ENCODE results near the gene FALEC.

FALEC gene

DNA sequence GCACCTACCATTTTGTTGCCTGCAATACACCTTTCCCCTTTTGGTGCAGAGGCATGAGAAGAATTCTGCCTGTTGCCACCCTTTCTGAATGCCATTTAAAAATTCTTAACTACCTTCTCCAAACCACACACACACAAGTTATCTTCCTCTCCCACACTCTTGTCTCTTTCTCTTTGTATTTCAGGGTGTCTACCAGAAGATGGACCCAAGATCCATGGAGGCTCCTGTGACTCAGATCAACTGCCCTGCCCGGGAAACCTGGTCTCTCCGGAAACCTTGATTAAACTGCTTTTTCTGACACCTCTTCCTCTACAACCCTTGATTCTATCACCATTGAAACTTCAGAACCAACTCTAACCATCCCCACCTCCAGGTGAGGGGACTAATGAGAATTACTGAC is 30.7 kb upstream of the FALEC start:
- TF ChIP-seq MYC (IDR thresholded peaks at IDR 0.05; ENCODE audit: low read depth, low read length) (no peak), POLR2A (IDR thresholded peaks at IDR 0.05; ENCODE audit: extremely low read depth, insufficient read length) (no peak), MAX (IDR thresholded peaks at IDR 0.05; ENCODE audit: low read depth, low read length) (no peak), CTCF (IDR thresholded peaks at IDR 0.05; ENCODE audit: low read depth, low read length) (no peak)
- peak; percentile 40 for DNase-seq (ENCODE audit: low read depth)

DNA sequence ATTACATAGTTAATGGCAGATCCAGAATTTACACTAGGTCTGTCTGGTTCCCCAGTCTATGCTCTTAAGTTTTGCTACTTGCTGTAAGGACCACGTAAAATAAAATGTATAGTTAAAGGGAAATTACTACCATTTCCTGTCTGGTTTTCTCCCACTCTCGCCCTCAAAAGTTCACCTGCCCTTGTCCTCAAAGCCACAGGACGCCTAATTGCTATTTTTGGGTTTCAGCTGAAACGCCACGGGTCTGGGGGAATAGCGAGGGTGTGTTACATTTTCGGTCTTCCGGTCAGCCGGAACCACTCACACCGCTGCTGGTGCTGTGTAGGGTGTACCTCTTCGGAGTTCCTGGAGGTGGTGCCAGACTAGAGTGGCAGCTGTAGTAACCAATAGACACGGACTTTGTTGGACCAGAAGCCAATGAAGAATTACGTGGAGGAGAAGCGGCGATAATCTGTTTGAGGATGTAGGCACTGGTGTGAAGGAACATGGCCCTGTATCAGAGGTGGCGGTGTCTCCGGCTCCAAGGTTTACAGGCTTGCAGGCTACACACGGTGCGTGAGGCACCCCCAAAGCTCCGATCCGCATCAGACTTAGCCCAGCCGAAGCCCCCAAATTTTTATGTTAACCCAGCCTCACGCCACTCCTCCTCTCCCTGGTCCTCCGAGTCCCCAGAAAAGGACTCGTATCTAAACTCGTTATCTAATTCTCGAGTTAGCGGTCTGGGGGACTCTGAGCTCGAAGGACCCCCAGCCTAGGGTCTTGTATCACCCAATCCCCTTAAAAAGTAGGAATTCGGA is 28.4 kb upstream of the FALEC start, which contains the start of gene TARS2:
Gene TARS2, plus strand, starts transcription at position 454 of the 797 bp plus-strand sequence. Its CDS starts 32 bp downstream, at position 486.
- TF ChIP-seq MYC (IDR thresholded peaks at IDR 0.05; ENCODE audit: low read depth, low read length) (peak; percentile 94), MAX (IDR thresholded peaks at IDR 0.05; ENCODE audit: low read depth, low read length) (peak; percentile 85), POLR2A (IDR thresholded peaks at IDR 0.05; ENCODE audit: extremely low read depth, insufficient read length) (peak; percentile 91), CTCF (IDR thresholded peaks at IDR 0.05; ENCODE audit: low read depth, low read length) (no peak)
- peak; percentile 99 for DNase-seq (ENCODE audit: low read depth)
- H3K4me3 ChIP-seq (ENCODE audit: low read depth, low read length) = peak within 1 kb of the TSS; percentile 99

More for the DNA sequence above, 30.7 kb upstream of the FALEC start:
- no peak overlapping the region for H3K4me3 ChIP-seq (ENCODE audit: low read depth, low read length)

DNA sequence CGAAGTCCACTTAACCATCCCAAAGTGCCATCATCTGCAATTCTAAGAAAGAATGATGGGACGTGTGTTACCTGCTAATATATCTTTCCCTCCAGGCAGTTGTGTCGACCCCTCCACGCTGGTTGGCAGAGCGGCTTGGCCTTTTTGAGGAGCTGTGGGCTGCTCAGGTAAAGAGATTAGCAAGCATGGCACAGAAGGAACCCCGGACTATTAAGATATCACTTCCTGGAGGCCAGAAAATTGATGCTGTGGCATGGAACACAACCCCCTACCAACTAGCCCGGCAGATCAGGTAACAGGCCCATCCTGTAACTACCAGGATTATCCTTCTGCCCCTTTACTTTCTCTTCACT is 27.8 kb upstream of the FALEC start:
- TF ChIP-seq POLR2A (IDR thresholded peaks at IDR 0.05; ENCODE audit: extremely low read depth, insufficient read length) (no peak), CTCF (IDR thresholded peaks at IDR 0.05; ENCODE audit: low read depth, low read length) (no peak), MYC (IDR thresholded peaks at IDR 0.05; ENCODE audit: low read depth, low read length) (no peak), MAX (IDR thresholded peaks at IDR 0.05; ENCODE audit: low read depth, low read length) (no peak)
- no peak for DNase-seq (ENCODE audit: low read depth)
- peak overlapping the region; percentile 99 for H3K4me3 ChIP-seq (ENCODE audit: low read depth, low read length)

DNA sequence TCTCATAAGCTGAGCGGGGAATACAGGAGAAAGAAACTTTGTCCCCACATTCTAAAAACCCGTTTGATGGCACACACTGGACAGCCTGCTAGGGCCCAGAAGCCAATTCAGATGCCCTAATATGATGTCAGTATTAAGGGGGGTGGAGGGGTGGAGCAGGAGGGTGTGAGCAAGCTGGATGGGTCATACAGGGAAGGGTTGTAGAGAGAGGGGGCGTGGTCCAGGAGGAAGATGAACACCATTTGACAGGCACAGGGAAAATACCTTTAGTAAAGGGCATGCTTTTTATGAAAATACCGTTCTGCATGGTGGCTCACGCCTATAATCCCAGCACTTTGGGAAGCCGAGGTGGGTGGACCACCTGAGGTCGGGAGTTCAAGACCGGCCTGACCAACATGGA is 22.4 kb upstream of the FALEC start:
- TF ChIP-seq CTCF (IDR thresholded peaks at IDR 0.05; ENCODE audit: low read depth, low read length) (no peak), MYC (IDR thresholded peaks at IDR 0.05; ENCODE audit: low read depth, low read length) (no peak), MAX (IDR thresholded peaks at IDR 0.05; ENCODE audit: low read depth, low read length) (no peak), POLR2A (IDR thresholded peaks at IDR 0.05; ENCODE audit: extremely low read depth, insufficient read length) (no peak)
- no peak overlapping the region for H3K4me3 ChIP-seq (ENCODE audit: low read depth, low read length)
- DNase-seq (ENCODE audit: low read depth) = no peak

GRCh38 chr1:150498342-150498741 is 17.2 kb upstream of the FALEC start:
- H3K4me3 ChIP-seq (ENCODE audit: low read depth, low read length) = no peak overlapping the region
- DNase-seq (ENCODE audit: low read depth) = no peak
- TF ChIP-seq CTCF (IDR thresholded peaks at IDR 0.05; ENCODE audit: low read depth, low read length) (no peak), POLR2A (IDR thresholded peaks at IDR 0.05; ENCODE audit: extremely low read depth, insufficient read length) (no peak)

Measured in NB4 (cell line).